SK-N-DZ (cell line): Measurements from ENCODE around the gene SIM2. TPM values are rescaled to one million over a fixed set of nuclear protein-coding genes. Genes with fewer than 3 reads are reported as not detected.
"Not testable (repeated sequence)": the region's sequence is repeated elsewhere in the genome, so short reads cannot be mapped to it uniquely, and the experiment has no call there.

Experiments
- DNase-seq: peaks from one replicate; pipeline ENCODE4 v3.0.0-alpha.2; 2015; ENCODE audit warnings: low spot score
- polyA plus RNA-seq, 2 experiments: library from polyadenylated mRNA; depleted of rRNA; stranded (reverse); fragments of >200 nt; gene quantifications; 2 replicates each; pipeline ENCODE4 v1.2.3, GENCODE V29; 2014

Gene SIM2, protein sequence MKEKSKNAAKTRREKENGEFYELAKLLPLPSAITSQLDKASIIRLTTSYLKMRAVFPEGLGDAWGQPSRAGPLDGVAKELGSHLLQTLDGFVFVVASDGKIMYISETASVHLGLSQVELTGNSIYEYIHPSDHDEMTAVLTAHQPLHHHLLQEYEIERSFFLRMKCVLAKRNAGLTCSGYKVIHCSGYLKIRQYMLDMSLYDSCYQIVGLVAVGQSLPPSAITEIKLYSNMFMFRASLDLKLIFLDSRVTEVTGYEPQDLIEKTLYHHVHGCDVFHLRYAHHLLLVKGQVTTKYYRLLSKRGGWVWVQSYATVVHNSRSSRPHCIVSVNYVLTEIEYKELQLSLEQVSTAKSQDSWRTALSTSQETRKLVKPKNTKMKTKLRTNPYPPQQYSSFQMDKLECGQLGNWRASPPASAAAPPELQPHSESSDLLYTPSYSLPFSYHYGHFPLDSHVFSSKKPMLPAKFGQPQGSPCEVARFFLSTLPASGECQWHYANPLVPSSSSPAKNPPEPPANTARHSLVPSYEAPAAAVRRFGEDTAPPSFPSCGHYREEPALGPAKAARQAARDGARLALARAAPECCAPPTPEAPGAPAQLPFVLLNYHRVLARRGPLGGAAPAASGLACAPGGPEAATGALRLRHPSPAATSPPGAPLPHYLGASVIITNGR
- polyA plus RNA-seq (2014; cell fraction: cytosol; rRNA removed): not detected in 2 replicates
- polyA plus RNA-seq (2014; cell fraction: nucleus; rRNA removed): not detected in 2 replicates

- no peak for DNase-seq
Observed at GRCh38 chr21:36698981-36699545, at the start of gene SIM2. Gene SIM2, plus strand, starts transcription at chr21:36699115. Its CDS starts 632 bp downstream, at chr21:36699747.

DNA sequence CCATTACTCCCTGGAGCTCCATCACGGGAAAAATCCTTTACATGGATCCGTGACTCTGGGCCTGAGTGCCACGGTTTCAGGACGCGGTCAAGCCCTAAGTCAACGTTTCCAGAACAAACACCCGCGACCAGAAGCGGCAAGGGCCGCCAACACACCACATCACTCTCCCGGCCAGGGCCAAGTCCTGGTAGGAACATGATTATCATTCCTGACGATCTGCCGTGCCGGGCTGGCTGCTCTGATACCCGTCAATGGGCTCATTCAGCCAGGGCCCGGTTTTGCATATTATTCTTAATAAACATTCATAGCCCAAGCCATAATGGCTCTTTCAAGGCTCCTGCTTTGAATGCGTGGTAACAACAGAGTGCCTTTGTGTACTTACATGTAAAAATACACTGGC, 44.6 kb upstream of the SIM2 start:
- no peak for DNase-seq

DNA sequence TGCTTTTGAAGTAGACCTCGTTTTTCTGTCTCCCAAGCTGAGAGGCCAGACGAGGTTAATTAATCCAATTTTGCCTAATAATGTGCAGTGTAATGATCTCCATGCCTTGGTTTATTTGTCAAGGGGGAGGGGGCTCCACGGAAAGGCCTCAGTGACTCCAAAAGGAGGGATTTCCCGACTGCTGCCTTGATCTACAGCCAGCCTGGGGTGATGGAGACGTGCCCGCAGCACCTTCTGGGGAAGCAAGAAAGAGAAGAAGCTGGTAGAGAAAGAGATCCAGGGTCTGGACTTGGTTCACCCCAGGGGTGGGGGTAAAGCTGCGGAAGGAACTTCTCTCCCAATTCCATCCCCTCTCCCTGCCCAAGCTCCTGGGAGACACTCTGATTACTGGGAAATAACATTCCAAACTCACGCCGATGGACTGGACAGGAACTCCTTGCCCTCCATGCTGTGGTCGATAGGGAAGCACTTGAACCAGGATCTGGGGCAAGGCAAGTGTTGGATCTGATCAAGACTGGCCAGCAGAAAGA, 44.1 kb upstream of the SIM2 start:
- no peak for DNase-seq

GRCh38 chr21:36656138-36656537, 42.8 kb upstream of the SIM2 start:
- no peak for DNase-seq

- not testable (repeated sequence) for DNase-seq
Observed at GRCh38 chr21:36657290-36657689, 41.6 kb upstream of the SIM2 start.

DNA sequence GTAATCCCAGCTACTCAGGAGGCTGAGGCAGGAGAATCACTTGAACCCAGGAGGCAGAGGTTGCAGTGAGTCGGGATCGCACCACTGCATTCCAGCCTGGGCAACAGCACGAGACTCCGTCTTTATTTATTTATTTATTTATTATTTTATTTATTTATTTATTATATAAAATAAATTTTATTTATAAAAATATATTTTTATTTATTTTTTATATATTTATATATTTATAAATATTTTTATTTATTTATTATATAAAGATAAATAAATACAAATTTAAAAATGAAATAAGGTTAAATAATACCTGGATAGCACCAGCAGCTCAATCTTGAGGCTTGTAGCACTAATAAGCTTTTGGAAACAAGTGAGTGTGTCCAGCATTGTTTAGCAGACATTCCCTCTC, 40.9 kb upstream of the SIM2 start:
- no peak for DNase-seq

- DNase-seq: no peak
Observed at GRCh38 chr21:36658926-36659325, 40.0 kb upstream of the SIM2 start.

DNA sequence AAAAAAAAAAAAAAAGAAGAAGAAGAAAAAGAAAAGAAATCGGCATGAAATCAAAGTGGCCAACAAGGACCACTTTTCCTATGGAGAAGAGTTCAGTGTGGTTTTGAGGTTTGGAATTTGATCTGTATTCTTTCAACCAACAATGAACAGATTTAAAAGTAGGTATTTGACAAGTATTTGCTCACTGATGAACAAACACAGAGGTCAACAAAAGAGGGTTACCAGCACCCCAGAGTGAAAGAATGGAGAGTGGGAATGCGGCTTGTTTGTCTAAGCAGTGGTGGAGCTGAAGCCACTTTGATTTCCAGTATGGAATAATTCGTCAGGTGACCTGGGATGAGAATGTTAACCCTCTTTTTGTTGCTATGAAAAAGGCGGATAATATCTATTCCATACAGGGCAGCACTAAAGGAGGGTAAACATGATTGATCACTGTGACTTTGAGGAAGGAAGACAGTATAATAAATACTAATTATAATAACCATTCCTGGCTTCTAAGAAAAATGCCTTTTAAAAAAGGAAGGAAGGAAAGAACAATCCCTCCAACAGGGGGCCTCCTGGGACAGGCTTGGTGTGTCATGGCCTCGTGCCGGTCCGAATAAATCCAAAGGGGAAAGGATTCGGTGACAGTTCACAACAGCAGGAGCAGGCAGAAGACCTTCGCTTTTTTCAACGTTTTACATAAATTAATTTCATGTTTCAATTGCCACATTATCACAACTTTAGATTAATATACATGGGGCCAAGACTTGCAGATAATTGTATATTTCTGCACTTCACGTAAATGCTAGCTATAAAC, 37.2 kb upstream of the SIM2 start:
- no peak for DNase-seq

GRCh38 chr21:36663033-36663855, 35.7 kb upstream of the SIM2 start:
- no peak for DNase-seq

- DNase-seq: no peak
Observed at GRCh38 chr21:36664662-36664990, 34.3 kb upstream of the SIM2 start.

DNA sequence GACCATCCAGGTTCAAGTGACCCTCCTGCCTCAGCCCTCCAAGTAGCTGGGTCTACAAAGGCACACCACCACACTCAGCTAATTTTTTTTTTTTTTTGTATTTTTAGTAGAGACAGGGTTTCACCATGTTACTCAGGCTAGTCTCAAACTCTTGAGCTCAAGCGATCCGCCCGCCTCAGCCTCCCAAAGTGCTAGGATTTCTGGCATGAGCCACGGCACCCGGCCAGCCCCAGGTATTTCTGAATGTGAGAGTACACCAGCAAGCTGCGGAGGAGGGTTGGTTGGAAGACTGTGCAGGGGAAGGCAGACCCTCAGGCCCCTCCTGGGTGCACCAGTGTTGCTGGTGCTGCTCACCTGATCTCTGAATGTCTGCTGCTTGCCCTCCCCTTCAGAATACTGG, 33.1 kb upstream of the SIM2 start:
- no peak for DNase-seq

DNA sequence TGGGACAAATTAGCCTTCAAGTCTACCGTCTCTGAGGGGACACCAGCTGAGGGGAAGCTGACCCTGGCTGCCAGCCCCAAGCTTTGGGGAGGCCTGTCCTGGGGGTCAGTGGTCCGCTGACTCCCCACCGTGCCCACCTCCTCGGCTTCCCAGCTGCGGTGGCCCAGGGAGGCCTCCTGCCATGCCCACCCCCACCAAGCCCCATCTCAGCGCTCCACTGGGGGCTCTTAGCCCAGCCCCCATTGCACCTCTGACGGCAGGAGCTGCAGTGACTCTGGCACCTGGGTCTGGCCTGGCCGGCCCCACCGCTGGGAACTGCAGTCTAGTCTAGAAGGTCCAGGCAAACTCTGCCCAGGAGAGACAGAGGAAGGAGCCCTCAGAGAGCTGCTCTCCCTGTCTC, 30.2 kb upstream of the SIM2 start:
- DNase-seq: no peak

- DNase-seq: no peak
Observed at GRCh38 chr21:36671836-36672235, 27.1 kb upstream of the SIM2 start.

DNA sequence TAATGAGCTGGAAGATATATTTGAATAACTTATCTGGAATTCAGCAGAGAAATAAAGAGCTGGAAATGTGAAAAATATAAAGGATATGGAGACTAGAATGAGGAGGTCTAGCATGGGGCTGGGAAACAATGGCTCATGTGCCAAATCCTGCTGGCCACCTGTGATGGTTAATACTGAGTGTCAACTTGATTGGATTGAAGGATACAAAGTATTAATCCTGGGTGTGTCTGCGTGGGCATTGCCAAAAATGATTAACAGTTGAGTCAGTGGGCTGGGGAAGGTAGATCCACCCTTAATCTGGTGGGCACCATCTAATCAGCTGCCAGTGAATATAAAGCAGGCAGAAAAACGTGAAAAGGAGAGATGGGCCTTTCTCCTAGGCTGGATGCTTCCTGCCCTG, 26.6 kb upstream of the SIM2 start:
- DNase-seq: not testable (repeated sequence)

DNA sequence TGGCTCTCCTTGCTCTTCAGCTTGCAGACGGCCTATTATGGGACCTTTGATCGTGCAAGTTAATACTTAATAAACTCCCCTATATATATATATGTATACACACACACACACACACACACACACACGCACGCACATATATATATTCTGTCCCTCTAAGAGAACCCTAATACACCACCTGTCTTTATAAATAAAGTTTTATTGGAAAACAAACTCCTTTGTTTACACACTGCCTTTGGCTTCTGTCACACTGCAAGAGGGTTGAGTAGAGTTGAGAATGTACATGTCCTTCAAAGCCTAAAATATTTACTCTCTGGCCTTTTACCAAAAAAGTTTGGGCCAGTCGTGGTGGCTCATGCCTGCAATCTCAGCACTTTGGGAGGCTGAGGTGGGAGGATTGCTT, 26.2 kb upstream of the SIM2 start:
- DNase-seq: no peak

GRCh38 chr21:36676039-36676950, 22.6 kb upstream of the SIM2 start:
- DNase-seq: no peak

GRCh38 chr21:36677443-36677842, 21.5 kb upstream of the SIM2 start:
- no peak for DNase-seq

GRCh38 chr21:36678538-36678937, 20.4 kb upstream of the SIM2 start:
- no peak for DNase-seq

DNA sequence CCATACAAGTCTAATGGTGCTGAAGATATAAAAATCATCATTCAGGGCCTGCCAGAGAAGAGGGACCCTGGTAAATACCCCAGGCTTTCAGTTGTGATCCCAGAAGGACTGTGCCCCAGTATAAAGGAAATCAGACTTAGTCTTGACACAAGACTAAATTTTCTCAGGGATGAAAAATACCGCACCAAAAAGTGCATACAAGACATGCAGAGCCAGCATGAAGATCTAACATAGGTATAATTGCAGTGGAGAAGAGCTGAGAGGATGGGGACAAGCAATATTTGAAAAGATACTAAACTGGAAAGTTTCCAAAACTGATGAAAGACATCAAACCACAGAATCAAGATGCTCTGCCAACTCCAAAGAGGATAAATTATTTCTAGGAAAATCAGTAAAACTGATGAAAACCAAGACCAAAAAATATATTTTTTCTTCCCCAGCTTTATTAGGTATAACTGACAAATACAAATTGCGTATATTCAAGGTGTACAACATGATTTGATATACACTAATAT, 17.7 kb upstream of the SIM2 start:
- DNase-seq: no peak
